Keratinocyte (primary cell): Measurements from ENCODE around the gene ZHX3.

ENCODE experiments used
- EZH2 ChIP-seq: IDR thresholded peaks from one replicate; pipeline ENCODE4 v1.6.1; 2012; ENCODE audit warnings: inconsistent platforms, mild to moderate bottlenecking, low read length, moderate library complexity
- TF ChIP-seq, protein P1 (sequence below), 3 experiments: IDR thresholded peaks in 1 of 3; conservative IDR thresholded peaks in 1 of 3; optimal IDR thresholded peaks in 1 of 3; 2 replicates in 2 of 3; 3 replicates in 1 of 3; pipeline versions ENCODE3 to v1.5.1; 2011; ENCODE audit warnings: low read length in 3 of 3, mild to moderate bottlenecking in 3 of 3, moderate library complexity in 2 of 3, control low read depth in 1 of 3, inconsistent platforms in 1 of 3; ENCODE audit not compliant: insufficient read depth in 2 of 3; ENCODE audit errors: extremely low read depth in 1 of 3

DNA sequence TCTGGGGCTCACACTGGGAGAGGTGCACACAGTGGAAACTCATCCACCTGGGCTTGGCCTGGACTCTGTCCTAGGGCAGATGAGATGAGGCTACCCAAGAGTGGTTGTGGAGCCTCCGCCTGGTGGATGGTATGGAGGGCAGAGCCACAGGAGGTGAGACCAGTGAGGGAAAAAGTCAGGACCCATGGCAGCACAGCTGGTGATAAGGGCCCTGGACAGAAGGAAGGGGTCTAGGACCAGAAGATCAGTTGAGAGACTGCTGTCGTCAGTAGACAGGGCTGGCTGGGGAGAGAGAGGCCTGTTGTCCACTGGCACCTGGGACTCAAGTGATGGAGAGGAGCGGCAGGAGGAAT lies 150.4 kb downstream of the ZHX3 start:
- TF ChIP-seq, protein P1, sequence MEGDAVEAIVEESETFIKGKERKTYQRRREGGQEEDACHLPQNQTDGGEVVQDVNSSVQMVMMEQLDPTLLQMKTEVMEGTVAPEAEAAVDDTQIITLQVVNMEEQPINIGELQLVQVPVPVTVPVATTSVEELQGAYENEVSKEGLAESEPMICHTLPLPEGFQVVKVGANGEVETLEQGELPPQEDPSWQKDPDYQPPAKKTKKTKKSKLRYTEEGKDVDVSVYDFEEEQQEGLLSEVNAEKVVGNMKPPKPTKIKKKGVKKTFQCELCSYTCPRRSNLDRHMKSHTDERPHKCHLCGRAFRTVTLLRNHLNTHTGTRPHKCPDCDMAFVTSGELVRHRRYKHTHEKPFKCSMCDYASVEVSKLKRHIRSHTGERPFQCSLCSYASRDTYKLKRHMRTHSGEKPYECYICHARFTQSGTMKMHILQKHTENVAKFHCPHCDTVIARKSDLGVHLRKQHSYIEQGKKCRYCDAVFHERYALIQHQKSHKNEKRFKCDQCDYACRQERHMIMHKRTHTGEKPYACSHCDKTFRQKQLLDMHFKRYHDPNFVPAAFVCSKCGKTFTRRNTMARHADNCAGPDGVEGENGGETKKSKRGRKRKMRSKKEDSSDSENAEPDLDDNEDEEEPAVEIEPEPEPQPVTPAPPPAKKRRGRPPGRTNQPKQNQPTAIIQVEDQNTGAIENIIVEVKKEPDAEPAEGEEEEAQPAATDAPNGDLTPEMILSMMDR (optimal IDR thresholded peaks at IDR 0.05 in 1 of 3, IDR thresholded peaks at IDR 0.05 in 1 of 3, conservative IDR thresholded peaks at IDR 0.05 in 1 of 3; ENCODE audit: extremely low read depth in 1 of 3, insufficient read depth in 2 of 3, low read length in 3 of 3) = no peak
- TF ChIP-seq EZH2 = no peak
